Femur (tissue), 1 donor: ENCODE results near the gene RAMP3.
"Not testable (repeated sequence)": the region's sequence is repeated elsewhere in the genome, so short reads cannot be mapped to it uniquely, and the experiment has no call there.

Source experiments
- DNase-seq: peaks from one replicate; pipeline ENCODE4 v3.0.0-alpha.2; 2017

RAMP3 gene

GRCh38 chr7:45158471-45158870 is 880 bp downstream of the RAMP3 start:
- DNase-seq, result no peak

- DNase-seq, result no peak
Measured at GRCh38 chr7:45159296-45159695, 1.7 kb downstream of the RAMP3 start.

- DNase-seq, result no peak
Measured at GRCh38 chr7:45160417-45160881, 2.9 kb downstream of the RAMP3 start.

GRCh38 chr7:45161138-45161537 is 3.5 kb downstream of the RAMP3 start:
- DNase-seq, result no peak

GRCh38 chr7:45161842-45162241 is 4.3 kb downstream of the RAMP3 start:
- no peak for DNase-seq

- no peak for DNase-seq
Measured at GRCh38 chr7:45162311-45162845, 4.8 kb downstream of the RAMP3 start.

GRCh38 chr7:45162943-45163691 is 5.5 kb downstream of the RAMP3 start:
- no peak for DNase-seq

- DNase-seq, result no peak
Measured at GRCh38 chr7:45163692-45164052, 6.1 kb downstream of the RAMP3 start.

GRCh38 chr7:45164271-45164670 is 6.7 kb downstream of the RAMP3 start:
- DNase-seq, result not testable (repeated sequence)

- DNase-seq, result no peak
Measured at GRCh38 chr7:45165857-45166256, 8.3 kb downstream of the RAMP3 start.

GRCh38 chr7:45171946-45172345 is 14.4 kb downstream of the RAMP3 start:
- DNase-seq, result peak; percentile 5

GRCh38 chr7:45173596-45174327 is 16.2 kb downstream of the RAMP3 start:
- DNase-seq, result peak; percentile 8

GRCh38 chr7:45174328-45174610 is 16.7 kb downstream of the RAMP3 start:
- peak; percentile 1 for DNase-seq

- DNase-seq, result peak; percentile 5
Measured at GRCh38 chr7:45174966-45175765, 17.6 kb downstream of the RAMP3 start.

GRCh38 chr7:45176091-45176490 is 18.5 kb downstream of the RAMP3 start:
- DNase-seq, result no peak

GRCh38 chr7:45176886-45177731 is 19.5 kb downstream of the RAMP3 start:
- DNase-seq, result no peak

- DNase-seq, result no peak
Measured at GRCh38 chr7:45177801-45178200, 20.2 kb downstream of the RAMP3 start.

GRCh38 chr7:45178241-45179225 is 20.9 kb downstream of the RAMP3 start:
- no peak for DNase-seq

GRCh38 chr7:45179666-45180065 is 22.1 kb downstream of the RAMP3 start:
- DNase-seq, result no peak

GRCh38 chr7:45180084-45180986 is 22.7 kb downstream of the RAMP3 start:
- no peak for DNase-seq
